LNCaP clone FGC (cell line): ENCODE measurements around the gene APOF.
"Not testable (repeated sequence)": the region's sequence is repeated elsewhere in the genome, so short reads cannot be mapped to it uniquely, and the experiment has no call there.

Experiments
- DNase-seq: peaks from one replicate; pipeline ENCODE4 v3.0.0-alpha.2; 2011; ENCODE audit warnings: low read depth
- H3K4me3 ChIP-seq: 2 replicates; pipeline ENCODE4 v1.5.1; 2011; ENCODE audit warnings: mild to moderate bottlenecking, low read depth, low read length, control low read depth
- TF ChIP-seq, protein P1 (sequence below): IDR thresholded peaks from 2 replicates; pipeline ENCODE4 v1.5.1; 2012; ENCODE audit warnings: mild to moderate bottlenecking; ENCODE audit not compliant: control insufficient read depth, insufficient read depth; ENCODE audit errors: extremely low read depth

Gene APOF, protein sequence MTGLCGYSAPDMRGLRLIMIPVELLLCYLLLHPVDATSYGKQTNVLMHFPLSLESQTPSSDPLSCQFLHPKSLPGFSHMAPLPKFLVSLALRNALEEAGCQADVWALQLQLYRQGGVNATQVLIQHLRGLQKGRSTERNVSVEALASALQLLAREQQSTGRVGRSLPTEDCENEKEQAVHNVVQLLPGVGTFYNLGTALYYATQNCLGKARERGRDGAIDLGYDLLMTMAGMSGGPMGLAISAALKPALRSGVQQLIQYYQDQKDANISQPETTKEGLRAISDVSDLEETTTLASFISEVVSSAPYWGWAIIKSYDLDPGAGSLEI

DNA sequence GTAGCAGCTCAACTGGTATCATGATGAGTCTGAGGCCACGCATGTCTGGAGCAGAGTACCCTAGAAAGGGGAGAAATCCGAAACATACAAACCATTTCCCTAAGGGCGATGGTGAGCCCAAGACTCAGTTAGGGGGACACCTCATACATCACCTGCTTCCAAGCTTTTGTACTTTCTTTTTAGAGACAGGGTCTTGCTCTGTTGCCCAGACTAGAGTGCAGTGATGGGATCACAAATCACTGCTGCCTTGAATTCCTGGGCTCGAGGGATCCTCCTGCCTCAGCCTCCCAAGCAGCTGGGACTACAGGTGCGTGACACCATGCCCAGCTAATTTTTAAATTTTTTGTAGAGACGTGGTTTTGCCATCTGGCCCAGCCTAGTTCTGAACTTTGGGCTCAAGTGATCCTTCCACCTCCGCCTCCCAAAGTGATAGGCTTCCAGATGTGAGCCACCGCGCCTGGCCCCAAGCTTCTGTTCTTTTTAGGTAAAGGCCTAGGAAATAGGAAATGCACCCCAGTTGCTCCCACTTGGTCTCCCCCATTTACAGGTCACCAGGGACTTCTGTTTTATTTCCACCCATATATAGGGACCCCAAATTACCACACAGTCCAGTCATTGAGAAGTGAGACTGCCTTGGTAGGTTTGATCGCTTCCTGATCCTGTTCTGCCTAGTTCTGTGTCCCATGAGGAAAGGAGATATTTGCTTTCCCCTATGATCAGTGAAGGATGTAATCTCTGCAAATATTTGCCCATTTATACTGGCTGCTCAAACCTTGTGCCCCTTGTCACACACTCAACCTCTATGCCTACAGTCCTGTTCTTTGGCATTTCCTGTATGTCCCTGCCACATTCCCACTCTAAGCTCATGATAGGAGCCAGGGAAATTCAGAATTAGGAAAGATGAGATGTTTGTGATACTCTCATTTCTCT is at the start of gene APOF:
Gene APOF, minus strand, starts transcription at position 728 of the 930 bp plus-strand sequence. Its CDS starts 112 bp downstream, at position 616.
- DNase-seq: peak; percentile 47
- H3K4me3 ChIP-seq: no peak within 1 kb of the TSS
- TF ChIP-seq, protein P1, sequence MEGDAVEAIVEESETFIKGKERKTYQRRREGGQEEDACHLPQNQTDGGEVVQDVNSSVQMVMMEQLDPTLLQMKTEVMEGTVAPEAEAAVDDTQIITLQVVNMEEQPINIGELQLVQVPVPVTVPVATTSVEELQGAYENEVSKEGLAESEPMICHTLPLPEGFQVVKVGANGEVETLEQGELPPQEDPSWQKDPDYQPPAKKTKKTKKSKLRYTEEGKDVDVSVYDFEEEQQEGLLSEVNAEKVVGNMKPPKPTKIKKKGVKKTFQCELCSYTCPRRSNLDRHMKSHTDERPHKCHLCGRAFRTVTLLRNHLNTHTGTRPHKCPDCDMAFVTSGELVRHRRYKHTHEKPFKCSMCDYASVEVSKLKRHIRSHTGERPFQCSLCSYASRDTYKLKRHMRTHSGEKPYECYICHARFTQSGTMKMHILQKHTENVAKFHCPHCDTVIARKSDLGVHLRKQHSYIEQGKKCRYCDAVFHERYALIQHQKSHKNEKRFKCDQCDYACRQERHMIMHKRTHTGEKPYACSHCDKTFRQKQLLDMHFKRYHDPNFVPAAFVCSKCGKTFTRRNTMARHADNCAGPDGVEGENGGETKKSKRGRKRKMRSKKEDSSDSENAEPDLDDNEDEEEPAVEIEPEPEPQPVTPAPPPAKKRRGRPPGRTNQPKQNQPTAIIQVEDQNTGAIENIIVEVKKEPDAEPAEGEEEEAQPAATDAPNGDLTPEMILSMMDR: no peak

DNA sequence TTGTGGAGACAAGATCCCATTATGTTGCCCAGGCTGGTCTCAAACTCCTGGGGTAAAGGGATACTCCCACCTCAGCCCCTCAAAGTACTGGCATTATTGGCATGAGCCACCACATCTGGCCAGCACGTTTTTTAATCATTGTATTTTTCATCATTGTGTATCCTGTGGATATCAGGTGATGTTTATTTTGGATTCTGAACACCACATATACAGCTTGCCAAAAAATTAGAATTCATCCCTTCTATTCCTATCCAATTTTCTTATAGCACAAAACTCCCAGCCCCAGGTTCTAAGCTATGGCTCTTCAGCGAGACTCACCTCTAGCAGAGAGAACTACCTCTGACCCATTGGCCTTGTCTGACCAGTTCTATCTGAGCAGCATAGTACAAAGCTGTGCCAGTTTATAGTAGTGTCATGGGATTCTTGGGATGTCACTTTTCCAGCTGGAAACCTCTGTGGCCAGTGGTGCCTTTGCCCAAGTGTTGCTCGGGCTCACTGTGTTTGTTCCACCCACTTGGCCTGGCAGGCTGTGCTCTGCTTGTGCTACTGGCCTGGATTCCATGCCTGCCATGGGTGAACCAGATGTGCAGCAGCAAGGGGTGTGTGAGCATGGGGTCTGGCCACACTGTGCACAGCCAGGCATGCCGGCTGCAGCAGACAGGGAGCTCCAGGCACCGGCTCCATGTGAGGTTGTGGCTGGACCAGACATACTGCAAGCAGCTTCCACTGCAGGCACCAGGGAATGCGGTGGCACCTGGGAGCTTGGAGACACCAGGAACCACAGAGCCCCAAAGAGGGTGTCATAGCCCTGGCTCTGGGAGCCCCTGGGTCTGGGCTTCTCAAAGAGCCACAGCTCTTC is 49.4 kb upstream of the APOF start:
- TF ChIP-seq, protein P1: no peak
- H3K4me3 ChIP-seq: no peak overlapping the region

DNA sequence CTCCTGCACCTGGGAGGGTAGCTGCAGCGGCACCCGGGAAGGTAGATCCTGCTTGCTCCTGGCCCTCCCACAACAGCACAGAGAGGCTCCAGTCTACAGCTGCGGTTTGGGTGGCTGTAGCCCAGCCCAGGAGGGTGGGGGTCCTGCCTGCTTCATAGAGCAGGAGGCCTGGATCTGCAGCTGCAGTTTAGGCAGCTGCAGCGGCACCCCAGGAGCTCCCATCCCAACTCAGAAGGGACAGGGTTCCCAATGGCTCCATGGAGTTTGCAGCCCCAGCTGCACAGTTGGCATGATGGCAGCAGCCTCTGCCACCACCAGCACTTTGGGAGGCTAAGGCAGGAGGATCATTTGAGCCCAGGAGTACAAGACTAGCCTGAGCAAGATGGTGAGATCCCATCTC is 48.1 kb upstream of the APOF start:
- DNase-seq: no peak
- no peak overlapping the region for H3K4me3 ChIP-seq
- TF ChIP-seq, protein P1: no peak

More for the DNA sequence above, 49.4 kb upstream of the APOF start:
- DNase-seq: peak; percentile 36

DNA sequence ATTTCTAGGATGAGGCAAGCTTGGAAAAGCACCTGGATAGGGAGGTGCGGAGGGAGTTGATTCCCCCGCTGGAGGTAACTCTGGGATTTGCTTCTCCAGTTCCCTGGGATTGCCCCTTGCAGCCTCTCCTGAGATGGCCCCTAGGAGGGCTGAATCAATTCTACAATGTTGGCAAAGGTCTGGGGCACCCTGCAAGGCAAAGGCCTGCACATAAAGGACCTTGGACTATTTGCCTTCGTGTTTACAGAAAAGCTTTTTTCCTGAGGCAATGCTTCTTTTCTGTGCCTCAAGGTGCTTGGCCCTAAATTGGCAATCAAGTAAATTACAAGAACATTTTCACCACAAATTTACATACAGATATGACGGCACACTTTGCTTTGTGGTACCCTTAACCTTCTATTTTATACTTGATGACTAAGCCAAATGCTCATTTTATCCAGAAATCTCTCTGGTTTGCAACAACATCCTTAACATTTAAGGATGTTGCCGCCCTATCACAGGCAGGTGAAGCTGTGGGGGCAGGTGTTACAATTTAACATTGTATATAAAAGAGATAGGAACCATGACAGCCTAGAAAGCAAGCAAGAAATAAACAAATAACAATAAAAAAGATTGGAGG is 46.3 kb upstream of the APOF start:
- DNase-seq: no peak
- TF ChIP-seq, protein P1: no peak

DNA sequence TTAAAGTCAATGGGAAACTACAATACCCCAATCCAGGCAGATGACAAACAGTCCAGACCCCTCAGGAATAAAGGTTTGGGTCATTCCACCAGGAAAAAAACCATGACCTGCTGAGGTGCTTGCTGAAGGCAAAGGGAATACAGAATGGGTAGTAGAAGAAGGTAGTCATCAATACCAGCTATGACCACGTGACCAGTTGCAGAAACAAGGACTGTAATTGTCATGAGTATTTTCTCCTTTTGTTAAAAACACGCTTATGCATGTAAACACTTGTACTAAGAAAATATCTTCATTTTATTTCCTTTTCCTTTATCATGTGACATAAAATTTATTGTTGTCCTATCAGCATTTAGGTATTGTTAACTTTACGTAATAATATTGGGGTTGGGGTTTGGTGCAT is 41.6 kb upstream of the APOF start:
- not testable (repeated sequence) for DNase-seq

More for the DNA sequence above, 46.3 kb upstream of the APOF start:
- H3K4me3 ChIP-seq: no peak overlapping the region

DNA sequence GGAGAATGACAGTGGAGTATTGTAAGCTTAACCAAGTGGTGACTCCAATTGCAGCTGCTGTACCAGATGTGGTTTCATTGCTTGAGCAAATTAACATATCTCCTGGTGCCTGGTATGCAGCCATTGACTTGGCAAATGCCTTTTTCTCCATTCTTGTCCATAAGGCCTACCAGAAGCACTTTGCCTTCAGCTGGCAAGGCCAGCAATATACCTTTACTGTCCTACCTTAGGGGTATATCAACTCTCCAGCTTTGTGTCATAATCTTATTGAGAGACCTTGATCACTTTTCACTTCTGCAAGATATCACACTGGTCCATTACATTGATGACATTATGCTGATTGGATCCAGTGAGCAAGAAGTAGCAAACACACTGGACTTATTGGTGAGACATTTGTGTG is 39.0 kb upstream of the APOF start:
- not testable (repeated sequence) for H3K4me3 ChIP-seq, DNase-seq

More for the DNA sequence above, 41.6 kb upstream of the APOF start:
- not testable (repeated sequence) for H3K4me3 ChIP-seq

DNA sequence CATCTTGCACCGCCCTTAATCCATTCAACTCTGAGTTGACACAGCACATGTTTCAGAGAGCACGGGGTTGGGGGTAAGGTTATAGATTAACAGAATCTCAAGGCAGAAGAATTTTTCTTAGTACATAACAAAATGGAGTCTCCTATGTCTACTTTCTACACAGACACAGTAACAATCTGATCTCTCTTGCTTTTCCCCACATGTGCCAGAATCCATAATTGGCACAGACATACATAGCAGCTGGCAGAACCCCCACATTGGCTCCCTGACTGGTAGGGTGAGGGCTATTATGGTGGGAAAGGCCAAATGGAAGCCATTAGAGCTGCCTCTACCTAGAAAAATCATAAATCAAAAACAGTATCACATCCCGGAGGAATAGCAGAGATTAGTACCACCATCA is 38.5 kb upstream of the APOF start:
- DNase-seq, H3K4me3 ChIP-seq: not testable (repeated sequence)

DNA sequence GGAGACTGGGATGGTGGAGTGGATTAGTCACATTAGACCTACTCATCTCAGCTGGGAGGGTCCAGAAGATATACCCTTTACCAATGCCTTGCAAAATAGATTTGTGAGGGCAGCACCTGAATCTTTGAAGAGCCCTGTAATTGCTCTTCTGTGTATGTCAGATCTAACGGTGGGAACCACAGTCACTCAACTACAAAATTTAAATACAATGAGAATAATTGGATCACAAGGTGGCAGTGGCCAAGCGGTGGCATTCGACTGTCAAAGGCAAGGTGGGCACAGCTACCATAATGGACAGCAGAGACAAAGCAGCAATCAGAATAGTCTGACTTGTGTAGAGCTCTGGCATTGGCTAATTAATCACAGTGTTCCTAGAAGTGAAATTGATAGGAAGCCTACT is 36.8 kb upstream of the APOF start:
- not testable (repeated sequence) for DNase-seq, H3K4me3 ChIP-seq
